GM23338 (cell line): ENCODE measurements around the gene ATP5MC2. TPM values are rescaled to one million over a fixed set of nuclear protein-coding genes. Genes with fewer than 3 reads are reported as not detected.

ENCODE experiments used
- ATAC-seq: fragments of 200-7000 bp; cut with Tn5 transposase; 3 replicates; pipeline ENCODE4 v1.9.1; 2020
- DNase-seq: peaks from one replicate; pipeline ENCODE4 v3.0.0-alpha.2; 2015; ENCODE audit warnings: low spot score
- H2AFZ ChIP-seq: fragments of 200-600 bp; sonication (generic); 2 replicates; pipeline ENCODE4 v1.8.0; 2016; ENCODE audit warnings: antibody characterized with exemption, mild to moderate bottlenecking, moderate library complexity
- H3F3A ChIP-seq: fragments of 200-600 bp; sonication (generic); replicated peaks from 2 replicates; pipeline ENCODE4 v1.8.0; 2017; ENCODE audit warnings: antibody characterized with exemption, mixed run types, low read depth
- H3K27ac ChIP-seq: fragments of 200-600 bp; sonication (generic); 2 replicates; pipeline ENCODE4 v1.6.1; 2016; ENCODE audit warnings: low read depth
- H3K27me3 ChIP-seq: fragments of 200-600 bp; sonication (generic); 2 replicates; pipeline ENCODE4 v1.8.0; 2016; ENCODE audit warnings: mild to moderate bottlenecking, mixed run types, moderate library complexity; ENCODE audit not compliant: insufficient read depth
- H3K36me3 ChIP-seq: fragments of 200-600 bp; sonication (generic); 2 replicates; pipeline ENCODE4 v1.8.0; 2016; ENCODE audit warnings: mild to moderate bottlenecking; ENCODE audit not compliant: insufficient read depth
- H3K4me1 ChIP-seq: fragments of 200-600 bp; sonication (generic); 2 replicates; pipeline ENCODE4 v1.8.0; 2016; ENCODE audit warnings: mild to moderate bottlenecking, moderate library complexity; ENCODE audit not compliant: insufficient read depth
- H3K4me2 ChIP-seq: fragments of 200-600 bp; sonication (generic); 2 replicates; pipeline ENCODE4 v1.7.1; 2017; ENCODE audit warnings: mixed run types
- H3K4me3 ChIP-seq: fragments of 200-600 bp; sonication (generic); 2 replicates; pipeline ENCODE4 v1.6.1; 2016; ENCODE audit warnings: mixed run types
- H3K79me2 ChIP-seq: fragments of 200-600 bp; sonication (generic); replicated peaks from 2 replicates; pipeline ENCODE4 v1.8.0; 2017; ENCODE audit warnings: mild to moderate bottlenecking; ENCODE audit not compliant: insufficient read depth
- H3K9me2 ChIP-seq: fragments of 200-600 bp; sonication (generic); 2 replicates; pipeline ENCODE4 v1.8.0; 2017; ENCODE audit not compliant: insufficient read depth
- H4K20me1 ChIP-seq: fragments of 200-600 bp; sonication (generic); replicated peaks from 2 replicates; pipeline ENCODE4 v1.8.0; 2017; ENCODE audit warnings: mild to moderate bottlenecking; ENCODE audit not compliant: insufficient read depth
- H3K27ac Mint-ChIP-seq: 2 replicates; pipeline ENCODE4 v1.8.0; 2020; ENCODE audit warnings: inconsistent platforms, mild to moderate bottlenecking, moderate library complexity, mixed read lengths
- H3K27me3 Mint-ChIP-seq: 3 replicates; pipeline ENCODE4 v1.8.0; 2022; ENCODE audit warnings: low read depth, mild to moderate bottlenecking, moderate library complexity, mixed read lengths, inconsistent platforms; ENCODE audit not compliant: insufficient read depth, poor library complexity
- H3K36me3 Mint-ChIP-seq: 3 replicates; pipeline ENCODE4 v1.8.0; 2021; ENCODE audit warnings: low read depth, mild to moderate bottlenecking, inconsistent platforms, moderate library complexity, mixed read lengths
- H3K4me1 Mint-ChIP-seq: 3 replicates; pipeline ENCODE4 v1.8.0; 2020; ENCODE audit warnings: mild to moderate bottlenecking, inconsistent platforms, mixed read lengths
- H3K4me3 Mint-ChIP-seq: 3 replicates; pipeline ENCODE4 v1.8.0; 2021; ENCODE audit warnings: moderate library complexity, mild to moderate bottlenecking, inconsistent platforms, mixed read lengths
- H3K9me3 Mint-ChIP-seq: 3 replicates; pipeline ENCODE4 v1.8.0; 2020; ENCODE audit warnings: moderate library complexity, mild to moderate bottlenecking, inconsistent platforms, mixed read lengths
- EZH2 ChIP-seq: fragments of 200-600 bp; sonication (generic); IDR thresholded peaks from one replicate; pipeline ENCODE4 v1.8.0; 2017; ENCODE audit warnings: antibody characterized with exemption, mild to moderate bottlenecking, low read depth; ENCODE audit not compliant: unreplicated experiment
- EZH2phosphoT487 ChIP-seq: fragments of 200-600 bp; sonication (generic); IDR thresholded peaks from one replicate; pipeline ENCODE4 v1.8.1; 2018; ENCODE audit warnings: antibody characterized with exemption; ENCODE audit not compliant: unreplicated experiment
- POLR2AphosphoS5 ChIP-seq: IDR thresholded peaks from 2 replicates; pipeline ENCODE4 v1.6.1; 2016; ENCODE audit warnings: antibody characterized with exemption, low read depth
- ZNF462 ChIP-seq: fragments of 250-450 bp; sonication (Bioruptor Pico); IDR thresholded peaks from 2 replicates; pipeline ENCODE4 v1.5.0; 2020; ENCODE audit warnings: mild to moderate bottlenecking, moderate library complexity
- polyA plus RNA-seq: library from polyadenylated mRNA; unstranded; fragments of >200 nt; fragmentation: Nextera tagmentation; extraction: Ambion mirVana; gene quantifications from 2 replicates; pipeline ENCODE4 v1.2.1, GENCODE V29; 2016
- total RNA-seq: library from RNA; depleted of rRNA; stranded (reverse); fragments of >200 nt; shearing (Covaris generic); gene quantifications from 2 replicates; pipeline ENCODE4 v1.2.3, GENCODE V29; 2014; rRNA removed

Gene ATP5MC2
- total and polyA plus RNA-seq, 2 experiments from 2014 or later: 362 to 821 TPM

GRCh38 chr12:53616950-53617349, 58.9 kb downstream of the ATP5MC2 start:
- Mint-ChIP-seq H3K27ac (no peak overlapping the region), H3K36me3 (no peaks in the 10 kb centered on the region), H3K4me1 (peaks cover 9% of the 10 kb centered on the region), H3K9me3 (no peaks in the 10 kb centered on the region), H3K4me3 (no peak overlapping the region), H3K27me3 (peaks cover 2% of the 10 kb centered on the region)
- Histone ChIP-seq H4K20me1 (0 out of 2 replicates have a peak, but pooled peaks cover 4% of the 10 kb centered on the region), H3K9me2 (no peaks in the 10 kb centered on the region), H3K4me2 (no peak overlapping the region), H3K4me1 (no peaks in the 10 kb centered on the region), H2AFZ (no peak overlapping the region), H3K36me3 (no peaks in the 10 kb centered on the region), H3K79me2 (peaks cover 34% of the 10 kb centered on the region), H3F3A (no peaks in the 10 kb centered on the region), H3K27ac (no peak overlapping the region), H3K27me3 (no peaks in the 10 kb centered on the region), H3K4me3 (no peak overlapping the region)
- ATAC-seq: no peak
- TF ChIP-seq EZH2phosphoT487 (no peak), POLR2AphosphoS5 (no peak), EZH2 (no peak), ZNF462 (no peak)
- no peak for DNase-seq

Other genes starting within 250 kb of the ATP5MC2 start
- gene PRR13, start 234.3 kb downstream of the ATP5MC2 start, total RNA-seq: 70.5 and 120 TPM in 2 replicates
- gene PRR13, start 234.3 kb downstream of the ATP5MC2 start, polyA plus RNA-seq: 302 and 303 TPM in 2 replicates
- gene PCBP2, start 224.0 kb downstream of the ATP5MC2 start, total RNA-seq: 676 and 713 TPM in 2 replicates
- gene PCBP2, start 224.0 kb downstream of the ATP5MC2 start, polyA plus RNA-seq: 397 and 473 TPM in 2 replicates
- 15.6 and 17.9 TPM in 2 replicates for gene MAP3K12, start 176.6 kb downstream of the ATP5MC2 start, total RNA-seq
- gene MAP3K12, start 176.6 kb downstream of the ATP5MC2 start, polyA plus RNA-seq: 6.6 and 7.9 TPM in 2 replicates
- 55.7 and 83.4 TPM in 2 replicates for gene TARBP2, start 174.8 kb downstream of the ATP5MC2 start, total RNA-seq
- 52.1 and 57.0 TPM in 2 replicates for gene TARBP2, start 174.8 kb downstream of the ATP5MC2 start, polyA plus RNA-seq
- gene NPFF, start 168.6 kb downstream of the ATP5MC2 start, total RNA-seq: 0.69 TPM in 1 of 2 replicates, not detected in the other
- gene NPFF, start 168.6 kb downstream of the ATP5MC2 start, polyA plus RNA-seq: 0.71 and 0.96 TPM in 2 replicates
- gene ATF7, start 49.7 kb downstream of the ATP5MC2 start, total RNA-seq: 13.2 and 13.9 TPM in 2 replicates
- 16.3 and 16.6 TPM in 2 replicates for gene ATF7, start 49.7 kb downstream of the ATP5MC2 start, polyA plus RNA-seq
- gene CALCOCO1, start 51.4 kb upstream of the ATP5MC2 start, total RNA-seq: 20.4 and 21.3 TPM in 2 replicates
- 4.6 and 6.5 TPM in 2 replicates for gene CALCOCO1, start 51.4 kb upstream of the ATP5MC2 start, polyA plus RNA-seq
- gene CISTR, start 75.9 kb upstream of the ATP5MC2 start, total RNA-seq: not detected in 2 replicates
- not detected in 2 replicates for gene CISTR, start 75.9 kb upstream of the ATP5MC2 start, polyA plus RNA-seq